GM12892 (cell line): ENCODE data around the gene ZNF821.

Experiments
- POLR2A ChIP-seq: IDR thresholded peaks from 2 replicates; pipeline ENCODE4 v1.6.1; 2011; ENCODE audit warnings: low read depth, low read length, control low read depth
- TAF1 ChIP-seq: IDR thresholded peaks from 2 replicates; pipeline ENCODE4 v1.6.1; 2011; ENCODE audit warnings: low read depth, mild to moderate bottlenecking, control low read depth, low read length, borderline replicate concordance

DNA sequence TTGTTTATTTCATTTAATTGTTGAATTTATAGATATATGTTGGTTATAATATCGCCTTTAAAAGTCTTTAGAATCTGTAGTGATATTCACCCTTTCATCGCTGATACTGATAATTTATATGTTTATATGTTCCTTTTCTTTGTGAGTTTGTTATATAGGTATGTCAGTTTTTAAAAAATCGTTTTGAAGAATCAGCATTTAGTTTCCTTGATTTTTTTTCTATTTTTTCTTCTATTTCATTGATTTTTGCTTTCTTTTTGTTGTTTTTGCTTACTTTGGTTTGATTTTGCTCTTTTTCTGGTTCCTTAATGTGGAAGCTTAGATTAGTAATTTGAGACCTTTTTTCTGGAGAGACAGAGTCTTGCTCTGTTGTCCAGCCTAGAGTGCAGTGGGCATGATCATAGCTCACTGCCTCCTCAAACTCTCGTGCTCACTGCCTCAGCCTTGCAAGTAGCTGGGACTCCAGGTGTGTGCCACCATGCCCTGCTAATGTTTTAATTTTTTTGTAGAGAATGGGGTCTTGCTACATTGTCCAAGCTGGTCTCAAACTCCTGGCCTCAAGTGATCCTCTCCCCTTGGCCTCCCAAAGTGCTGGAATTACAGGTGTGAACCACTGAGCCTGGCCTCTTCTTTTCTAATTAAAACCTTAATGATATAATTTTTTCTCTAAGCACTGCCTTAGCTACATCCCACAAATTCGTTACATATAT is 18.8 kb upstream of the ZNF821 start:
- TF ChIP-seq TAF1 = no peak
- no peak for TF ChIP-seq POLR2A
